ENCODE measurements around the gene XPO5.

DNA sequence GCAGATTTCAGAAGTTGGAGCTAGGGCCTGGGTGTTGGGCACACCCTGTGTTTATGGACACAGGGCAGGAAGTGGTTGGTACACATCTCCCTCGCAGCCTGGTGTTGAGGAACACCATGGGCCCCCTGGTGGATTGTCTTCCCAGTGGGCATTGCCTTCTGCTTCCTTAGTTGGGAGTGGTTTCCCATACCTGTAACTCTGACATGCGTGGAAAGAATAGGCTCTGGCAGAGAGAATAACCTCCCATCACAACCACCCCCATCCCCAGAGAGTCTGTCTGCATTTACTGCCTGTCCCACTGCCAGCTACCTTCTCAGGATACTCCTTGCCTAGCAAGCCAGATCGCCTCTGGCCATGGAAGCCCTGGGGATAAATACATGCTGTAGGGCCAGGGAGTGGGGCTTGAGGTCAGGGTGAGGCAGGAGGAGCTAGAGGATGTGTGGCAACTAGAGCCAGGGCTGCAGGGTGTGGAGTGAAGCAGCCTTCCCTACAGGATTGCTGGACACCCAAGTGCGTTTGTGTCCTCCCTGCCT is 80.4 kb downstream of the XPO5 start:
- TF ChIP-seq, protein P1, sequence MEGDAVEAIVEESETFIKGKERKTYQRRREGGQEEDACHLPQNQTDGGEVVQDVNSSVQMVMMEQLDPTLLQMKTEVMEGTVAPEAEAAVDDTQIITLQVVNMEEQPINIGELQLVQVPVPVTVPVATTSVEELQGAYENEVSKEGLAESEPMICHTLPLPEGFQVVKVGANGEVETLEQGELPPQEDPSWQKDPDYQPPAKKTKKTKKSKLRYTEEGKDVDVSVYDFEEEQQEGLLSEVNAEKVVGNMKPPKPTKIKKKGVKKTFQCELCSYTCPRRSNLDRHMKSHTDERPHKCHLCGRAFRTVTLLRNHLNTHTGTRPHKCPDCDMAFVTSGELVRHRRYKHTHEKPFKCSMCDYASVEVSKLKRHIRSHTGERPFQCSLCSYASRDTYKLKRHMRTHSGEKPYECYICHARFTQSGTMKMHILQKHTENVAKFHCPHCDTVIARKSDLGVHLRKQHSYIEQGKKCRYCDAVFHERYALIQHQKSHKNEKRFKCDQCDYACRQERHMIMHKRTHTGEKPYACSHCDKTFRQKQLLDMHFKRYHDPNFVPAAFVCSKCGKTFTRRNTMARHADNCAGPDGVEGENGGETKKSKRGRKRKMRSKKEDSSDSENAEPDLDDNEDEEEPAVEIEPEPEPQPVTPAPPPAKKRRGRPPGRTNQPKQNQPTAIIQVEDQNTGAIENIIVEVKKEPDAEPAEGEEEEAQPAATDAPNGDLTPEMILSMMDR (IDR thresholded peaks at IDR 0.05) = no peak
- TF ChIP-seq POLR2A (IDR thresholded peaks at IDR 0.05) = no peak

Data from lower leg skin (tissue), 3 donors.